Adrenal gland (tissue), 5 donors: ENCODE results near the gene ENTREP3.

ENCODE experiments used
- POLR2A ChIP-seq, 2 donors: fragments of 450-650 bp; IDR thresholded peaks; one replicate each; pipeline ENCODE4 v1.6.1; 2017; ENCODE audit warnings: antibody characterized with exemption in 2 of 2, mild to moderate bottlenecking in 2 of 2, moderate library complexity in 1 of 2
- TF ChIP-seq, protein P1 (sequence below), 6 experiments: fragments of 450-650 bp in 4 of 6; fragments of 200-600 bp in 2 of 6; sonication (generic) in 1 of 6; IDR thresholded peaks; 1 replicate in 5 of 6; 2 replicates in 1 of 6; pipeline versions ENCODE4 v1.5.1 to v1.8.0; 2016 to 2021; ENCODE audit warnings: antibody characterized with exemption in 6 of 6, mild to moderate bottlenecking in 2 of 6, moderate library complexity in 1 of 6
- donor health status: DM: no; HTN: no; CAD: no.

DNA sequence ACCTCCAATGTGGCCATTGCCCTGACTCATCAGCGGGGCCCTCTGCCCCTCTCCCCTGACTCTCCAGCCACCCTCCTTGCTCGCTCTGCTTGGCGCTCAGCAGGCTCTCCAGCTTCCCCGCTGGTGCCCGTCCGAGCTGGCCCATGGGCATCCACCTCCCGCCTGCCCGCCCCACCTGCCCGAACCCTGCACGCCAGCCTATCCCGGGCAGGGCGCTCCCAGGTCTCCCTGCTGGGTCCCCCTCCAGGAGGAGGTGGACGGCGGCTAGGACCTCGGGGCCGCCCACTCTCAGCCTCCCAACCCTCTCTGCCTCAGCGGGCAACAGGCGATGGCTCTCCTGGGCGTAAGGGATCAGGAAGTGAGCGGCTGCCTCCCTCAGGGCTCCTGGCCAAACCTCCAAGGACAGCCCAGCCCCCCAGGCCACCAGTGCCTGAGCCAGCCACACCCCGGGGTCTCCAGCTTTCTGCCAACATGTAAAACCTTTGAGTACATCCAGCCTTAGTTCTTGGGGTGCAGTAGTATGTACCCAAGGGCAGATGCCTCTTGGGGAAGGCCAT, 32.8 kb upstream of the ENTREP3 start:
- TF ChIP-seq, protein P1, sequence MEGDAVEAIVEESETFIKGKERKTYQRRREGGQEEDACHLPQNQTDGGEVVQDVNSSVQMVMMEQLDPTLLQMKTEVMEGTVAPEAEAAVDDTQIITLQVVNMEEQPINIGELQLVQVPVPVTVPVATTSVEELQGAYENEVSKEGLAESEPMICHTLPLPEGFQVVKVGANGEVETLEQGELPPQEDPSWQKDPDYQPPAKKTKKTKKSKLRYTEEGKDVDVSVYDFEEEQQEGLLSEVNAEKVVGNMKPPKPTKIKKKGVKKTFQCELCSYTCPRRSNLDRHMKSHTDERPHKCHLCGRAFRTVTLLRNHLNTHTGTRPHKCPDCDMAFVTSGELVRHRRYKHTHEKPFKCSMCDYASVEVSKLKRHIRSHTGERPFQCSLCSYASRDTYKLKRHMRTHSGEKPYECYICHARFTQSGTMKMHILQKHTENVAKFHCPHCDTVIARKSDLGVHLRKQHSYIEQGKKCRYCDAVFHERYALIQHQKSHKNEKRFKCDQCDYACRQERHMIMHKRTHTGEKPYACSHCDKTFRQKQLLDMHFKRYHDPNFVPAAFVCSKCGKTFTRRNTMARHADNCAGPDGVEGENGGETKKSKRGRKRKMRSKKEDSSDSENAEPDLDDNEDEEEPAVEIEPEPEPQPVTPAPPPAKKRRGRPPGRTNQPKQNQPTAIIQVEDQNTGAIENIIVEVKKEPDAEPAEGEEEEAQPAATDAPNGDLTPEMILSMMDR (IDR thresholded peaks at IDR 0.05): no peak
- TF ChIP-seq POLR2A (IDR thresholded peaks at IDR 0.05): no peak
